Vagina (tissue), 2 donors: ENCODE data around the gene COX7A2.

ENCODE experiments used
- CTCF ChIP-seq, 3 experiments: fragments of 450-650 bp in 2 of 3; fragments of 200-600 bp in 1 of 3; sonication (generic) in 1 of 3; IDR thresholded peaks; one replicate each; pipeline ENCODE4 v1.5.1; 2017 to 2019; ENCODE audit warnings: antibody characterized with exemption in 3 of 3, mild to moderate bottlenecking in 2 of 3, moderate library complexity in 2 of 3
- POLR2A ChIP-seq, 2 donors: fragments of 450-650 bp; IDR thresholded peaks; one replicate each; pipeline ENCODE4 v1.6.1; 2017; ENCODE audit warnings: antibody characterized with exemption in 2 of 2, mild to moderate bottlenecking in 2 of 2, moderate library complexity in 2 of 2

GRCh38 chr6:75222261-75222660 lies 21.3 kb downstream of the COX7A2 start:
- TF ChIP-seq CTCF (IDR thresholded peaks at IDR 0.05) (no peak), POLR2A (IDR thresholded peaks at IDR 0.05) (no peak)
